HCT116 (cell line): ENCODE results near the gene KCNK15. TPM values are rescaled to one million over a fixed set of nuclear protein-coding genes. Genes with fewer than 3 reads are reported as not detected.

ENCODE experiments used
- ATAC-seq: fragments of 200-7000 bp; cut with Tn5 transposase; 2 replicates; pipeline ENCODE4 v1.9.1; 2020; ENCODE audit warnings: mild to moderate bottlenecking, moderate library complexity
- BruUV-seq: library from RNA; stranded (reverse); fragments of 400-500 nt; replicated peaks from 2 replicates; lab custom pipeline; 2021; lab: Mats Ljungman, UMichigan
- CTCF ChIA-PET: fragments of 300-600 bp; sonication (Branson Sonifier 250); formaldehyde crosslinking; loops from one replicate; lab custom pipeline; 2021; ENCODE audit warnings: antibody characterized with exemption; lab: Charles Lee
- POLR2A ChIA-PET: fragments of 300-600, 350-600 bp; sonication (Branson Sonifier 250); formaldehyde crosslinking; loops from one replicate; lab custom pipeline; 2021; ENCODE audit warnings: antibody characterized with exemption; lab: Charles Lee
- RAD21 ChIA-PET, 2 experiments: fragments of 300-600 bp; sonication (Branson Sonifier 250); formaldehyde crosslinking; loops; one replicate each; lab custom pipeline; 2023; ENCODE audit warnings: low total read pairs in 2 of 2; ENCODE audit not compliant: uncharacterized antibody in 2 of 2, unreplicated experiment in 2 of 2, low non-redundant PET in 1 of 2; lab: Charles Lee
- DNase-seq: peaks from one replicate; pipeline ENCODE4 v3.0.0-alpha.2; 2010; ENCODE audit warnings: low read depth, low spot score
- H2AFZ ChIP-seq: fragments of 200-600 bp; shearing (Covaris generic), sonication (generic); 2 replicates; pipeline ENCODE4 v1.6.1; 2017; ENCODE audit warnings: low read depth, mixed run types, mixed read lengths, antibody characterized with exemption, low read length; ENCODE audit not compliant: poor library complexity, severe bottlenecking
- H3K27ac ChIP-seq: 2 replicates; pipeline ENCODE4 v1.5.1; 2012; ENCODE audit warnings: low read depth, low read length
- H3K27me3 ChIP-seq: fragments of 200-600 bp; sonication (generic); 2 replicates; pipeline ENCODE4 v1.6.1; 2016; ENCODE audit warnings: mixed run types, low read length, mixed read lengths; ENCODE audit not compliant: insufficient read depth
- H3K36me3 ChIP-seq, 2 experiments: fragments of 200-500 bp in 1 of 2; fragments of 200-600 bp in 1 of 2; sonication (Bioruptor generic) in 1 of 2; sonication (generic) in 1 of 2; 2 replicates each; pipeline versions ENCODE4 v1.5.1 to v1.6.1; 2014 to 2016; ENCODE audit warnings: low read length in 2 of 2, inconsistent platforms in 1 of 2, mixed read lengths in 1 of 2, mixed run types in 1 of 2; ENCODE audit not compliant: insufficient read depth in 2 of 2, control insufficient read depth in 1 of 2
- H3K4me1 ChIP-seq, 2 experiments: fragments of 200-600 bp in 1 of 2; sonication (generic) in 1 of 2; 2 replicates each; pipeline versions ENCODE4 v1.5.1 to v1.6.1; 2012 to 2017; ENCODE audit warnings: low read length in 2 of 2, inconsistent platforms in 1 of 2, mild to moderate bottlenecking in 1 of 2, mixed read lengths in 1 of 2, mixed run types in 1 of 2, moderate library complexity in 1 of 2; ENCODE audit not compliant: insufficient read depth in 2 of 2, control insufficient read depth in 1 of 2
- H3K4me2 ChIP-seq: fragments of 200-600 bp; sonication (generic); 2 replicates; pipeline ENCODE4 v1.6.1; 2017; ENCODE audit warnings: mixed run types, low read length, mixed read lengths
- H3K4me3 ChIP-seq, 2 experiments: fragments of 200-600 bp in 1 of 2; sonication (generic) in 1 of 2; replicated peaks in 1 of 2; 2 replicates each; pipeline ENCODE4 v1.5.1; 2011 to 2016; ENCODE audit warnings: low read length in 2 of 2, control low read depth in 1 of 2, low read depth in 1 of 2, mild to moderate bottlenecking in 1 of 2, mixed read lengths in 1 of 2, mixed run types in 1 of 2
- H3K79me2 ChIP-seq: fragments of 200-600 bp; sonication (generic); 2 replicates; pipeline ENCODE4 v1.6.1; 2017; ENCODE audit warnings: mild to moderate bottlenecking, mixed run types, low read length, moderate library complexity, mixed read lengths; ENCODE audit not compliant: insufficient read depth
- H3K9ac ChIP-seq: fragments of 200-600 bp; sonication (generic); 2 replicates; pipeline ENCODE4 v1.6.1; 2016; ENCODE audit warnings: low read length, mixed read lengths
- H3K9me2 ChIP-seq: fragments of 200-600 bp; sonication (generic), shearing (Covaris generic); 2 replicates; pipeline ENCODE4 v1.6.1; 2017; ENCODE audit warnings: mixed run types, mild to moderate bottlenecking, moderate library complexity; ENCODE audit not compliant: insufficient read depth
- H3K9me3 ChIP-seq, 2 experiments: fragments of 200-500 bp in 1 of 2; fragments of 200-600 bp in 1 of 2; sonication (Bioruptor generic) in 1 of 2; sonication (generic) in 1 of 2; 2 replicates each; pipeline ENCODE4 v1.6.1; 2014 to 2017; ENCODE audit warnings: low read length in 2 of 2, mixed read lengths in 2 of 2, inconsistent platforms in 1 of 2, low read depth in 1 of 2, mild to moderate bottlenecking in 1 of 2, mixed run types in 1 of 2, moderate library complexity in 1 of 2; ENCODE audit not compliant: control insufficient read depth in 1 of 2, insufficient read depth in 1 of 2
- H4K20me1 ChIP-seq: fragments of 200-600 bp; sonication (generic), shearing (Covaris generic); 2 replicates; pipeline ENCODE4 v1.6.1; 2017; ENCODE audit warnings: mixed run types, mild to moderate bottlenecking, moderate library complexity; ENCODE audit not compliant: insufficient read depth
- ATF3 ChIP-seq: IDR thresholded peaks from 2 replicates; pipeline ENCODE4 v1.6.1; 2012
- EZH2 ChIP-seq: fragments of 200-600 bp; sonication (generic); IDR thresholded peaks from 2 replicates; pipeline ENCODE4 v1.6.1; 2017; ENCODE audit warnings: antibody characterized with exemption, mixed run types
- EZH2phosphoT487 ChIP-seq: fragments of 200-600 bp; IDR thresholded peaks from 2 replicates; pipeline ENCODE4 v1.6.1; 2018; ENCODE audit warnings: antibody characterized with exemption, borderline replicate concordance
- FOSL1 ChIP-seq: IDR thresholded peaks from 2 replicates; pipeline ENCODE4 v1.6.1; 2012; ENCODE audit warnings: low read depth
- POLR2A ChIP-seq: IDR thresholded peaks from 2 replicates; pipeline ENCODE4 v1.7.0; 2011; ENCODE audit warnings: borderline replicate concordance; ENCODE audit not compliant: insufficient read depth, insufficient read length; ENCODE audit errors: extremely low read depth
- RAD21 ChIP-seq: IDR thresholded peaks from 2 replicates; pipeline ENCODE4 v1.6.1; 2012; ENCODE audit warnings: low read depth, mild to moderate bottlenecking
- REST ChIP-seq: IDR thresholded peaks from 2 replicates; pipeline ENCODE4 v1.6.1; 2012; ENCODE audit warnings: low read depth
- SP1 ChIP-seq: IDR thresholded peaks from 2 replicates; pipeline ENCODE4 v1.6.1; 2012; ENCODE audit warnings: low read depth
- TCF7L2 ChIP-seq: IDR thresholded peaks from 2 replicates; pipeline ENCODE4 v1.7.0; 2011; ENCODE audit warnings: borderline replicate concordance, inconsistent platforms; ENCODE audit not compliant: insufficient read depth, insufficient read length; ENCODE audit errors: extremely low read depth
- YY1 ChIP-seq: IDR thresholded peaks from 2 replicates; pipeline ENCODE4 v1.6.1; 2011; ENCODE audit warnings: low read length, low read depth, moderate library complexity, mild to moderate bottlenecking; ENCODE audit not compliant: insufficient replicate concordance; ENCODE audit errors: extremely low read depth
- ZBTB33 ChIP-seq: IDR thresholded peaks from 2 replicates; pipeline ENCODE4 v1.6.1; 2011; ENCODE audit warnings: mild to moderate bottlenecking, low read length, moderate library complexity; ENCODE audit not compliant: insufficient replicate concordance; ENCODE audit errors: extremely low read depth
- ZFX ChIP-seq: fragments of 450-650 bp; IDR thresholded peaks from 2 replicates; pipeline ENCODE4 v1.6.1; 2017
- intact Hi-C: fragments of 100-400 bp; cut with micrococcal nuclease; formaldehyde crosslinking; loops from 2 replicates; pipeline ENCODE4 v1.10.0; 2022
- total RNA-seq: library from RNA; stranded (reverse); gene quantifications from one replicate; pipeline ENCODE4 v1.2.1, GENCODE V29; 2021; ENCODE audit not compliant: unreplicated experiment

The KCNK15 gene
- total RNA-seq, 1 experiment from 2014 or later = not detected

- Histone ChIP-seq H2AFZ (no peak overlapping the region), H3K4me3 (no peak overlapping the region), H3K79me2 (no peaks in the 10 kb centered on the region), H3K4me2 (no peak overlapping the region), H3K9me3 (no peaks in the 10 kb centered on the region), H3K9me2 (no peaks in the 10 kb centered on the region), H3K36me3 (no peaks in the 10 kb centered on the region), H3K9ac (no peak overlapping the region), H4K20me1 (no peaks in the 10 kb centered on the region), H3K4me1 (peaks cover 11 to 20% of the 10 kb centered on the region in 2 experiments; a peak in 3 of 4 replicates), H3K27me3 (no peaks in the 10 kb centered on the region), H3K27ac (no peak overlapping the region)
- no peak for ATAC-seq
- TF ChIP-seq RAD21 (no peak), ZBTB33 (no peak), EZH2phosphoT487 (no peak), ZFX (no peak), POLR2A (no peak), ATF3 (no peak), TCF7L2 (no peak), SP1 (no peak), YY1 (no peak), EZH2 (no peak), REST (no peak), FOSL1 (no peak)
- POLR2A ChIA-PET = no interaction called here
- RAD21 ChIA-PET = no interaction called here
- no TSS peak for BruUV-seq
- intact Hi-C loops = no loop called here
- CTCF ChIA-PET = no interaction called here
- no peak for DNase-seq
Observed at GRCh38 chr20:44700306-44700705, 45.4 kb upstream of the KCNK15 start.
